ENCODE results near the gene CGN. TPM values are rescaled to one million over a fixed set of nuclear protein-coding genes. Genes with fewer than 3 reads are reported as not detected.

CGN gene
- total RNA-seq, 1 experiment from 2014 or later = 20.3 TPM

- Histone ChIP-seq H3K4me3 (ENCODE audit: insufficient read depth, low read depth, low read length) (no peak overlapping the region; the same call in 1 of the 2 replicates), H3K27me3 (ENCODE audit: control insufficient read depth, insufficient read depth, low read length) (no peaks in the 10 kb centered on the region; the same call in 1 of the 2 replicates), H3K36me3 (replicated peaks; ENCODE audit: control insufficient read depth, insufficient read depth, low read length) (peaks cover 5% of the 10 kb centered on the region)
- no peak for DNase-seq
Observed at GRCh38 chr1:151541752-151542151, 30.6 kb downstream of the CGN start.

GRCh38 chr1:151542710-151543129, 31.5 kb downstream of the CGN start:
- no peaks in the 10 kb centered on the region; the same call in 1 of the 2 replicates for H3K36me3 ChIP-seq (replicated peaks; ENCODE audit: control insufficient read depth, insufficient read depth, low read length)
- no peaks in the 10 kb centered on the region; the same call in 1 of the 2 replicates for H3K27me3 ChIP-seq (ENCODE audit: control insufficient read depth, insufficient read depth, low read length)
- no peak overlapping the region for H3K4me3 ChIP-seq (ENCODE audit: insufficient read depth, low read depth, low read length)
- no peak for DNase-seq

GRCh38 chr1:151545542-151545941, 34.4 kb downstream of the CGN start:
- Histone ChIP-seq H3K36me3 (replicated peaks; ENCODE audit: control insufficient read depth, insufficient read depth, low read length) (no peaks in the 10 kb centered on the region), H3K27me3 (ENCODE audit: control insufficient read depth, insufficient read depth, low read length) (no peaks in the 10 kb centered on the region; the same call in 1 of the 2 replicates), H3K4me3 (ENCODE audit: insufficient read depth, low read depth, low read length) (no peak overlapping the region)
- no peak for DNase-seq

GRCh38 chr1:151546011-151546925, 35.1 kb downstream of the CGN start:
- Histone ChIP-seq H3K27me3 (ENCODE audit: control insufficient read depth, insufficient read depth, low read length) (no peaks in the 10 kb centered on the region), H3K36me3 (replicated peaks; ENCODE audit: control insufficient read depth, insufficient read depth, low read length) (no peaks in the 10 kb centered on the region), H3K4me3 (ENCODE audit: insufficient read depth, low read depth, low read length) (no peak overlapping the region)
- DNase-seq = no peak

GRCh38 chr1:151547119-151547899, 36.1 kb downstream of the CGN start:
- H3K27me3 ChIP-seq (ENCODE audit: control insufficient read depth, insufficient read depth, low read length) = no peaks in the 10 kb centered on the region
- no peak overlapping the region for H3K4me3 ChIP-seq (ENCODE audit: insufficient read depth, low read depth, low read length)
- peak; percentile 58 for DNase-seq
- no peaks in the 10 kb centered on the region for H3K36me3 ChIP-seq (replicated peaks; ENCODE audit: control insufficient read depth, insufficient read depth, low read length)

GRCh38 chr1:151547900-151548230, 36.7 kb downstream of the CGN start:
- H3K4me3 ChIP-seq (ENCODE audit: insufficient read depth, low read depth, low read length) = no peak overlapping the region
- no peak for DNase-seq
- no peaks in the 10 kb centered on the region for H3K27me3 ChIP-seq (ENCODE audit: control insufficient read depth, insufficient read depth, low read length)
- H3K36me3 ChIP-seq (replicated peaks; ENCODE audit: control insufficient read depth, insufficient read depth, low read length) = no peaks in the 10 kb centered on the region

GRCh38 chr1:151549199-151549598, 38.0 kb downstream of the CGN start:
- Histone ChIP-seq H3K4me3 (ENCODE audit: insufficient read depth, low read depth, low read length) (no peak overlapping the region), H3K36me3 (replicated peaks; ENCODE audit: control insufficient read depth, insufficient read depth, low read length) (no peaks in the 10 kb centered on the region), H3K27me3 (ENCODE audit: control insufficient read depth, insufficient read depth, low read length) (no peaks in the 10 kb centered on the region)
- DNase-seq = no peak

GRCh38 chr1:151553659-151554058, 42.5 kb downstream of the CGN start:
- no peak overlapping the region for H3K4me3 ChIP-seq (ENCODE audit: insufficient read depth, low read depth, low read length)
- no peaks in the 10 kb centered on the region for H3K36me3 ChIP-seq (replicated peaks; ENCODE audit: control insufficient read depth, insufficient read depth, low read length)
- H3K27me3 ChIP-seq (ENCODE audit: control insufficient read depth, insufficient read depth, low read length) = no peaks in the 10 kb centered on the region
- no peak for DNase-seq

- no peaks in the 10 kb centered on the region for H3K36me3 ChIP-seq (replicated peaks; ENCODE audit: control insufficient read depth, insufficient read depth, low read length)
- no peak overlapping the region for H3K4me3 ChIP-seq (ENCODE audit: insufficient read depth, low read depth, low read length)
- H3K27me3 ChIP-seq (ENCODE audit: control insufficient read depth, insufficient read depth, low read length) = no peaks in the 10 kb centered on the region
- DNase-seq = no peak
Observed at GRCh38 chr1:151556052-151556451, 44.9 kb downstream of the CGN start.

GRCh38 chr1:151562661-151563060, 51.5 kb downstream of the CGN start:
- DNase-seq = no peak
- Histone ChIP-seq H3K36me3 (replicated peaks; ENCODE audit: control insufficient read depth, insufficient read depth, low read length) (no peaks in the 10 kb centered on the region; the same call in 1 of the 2 replicates), H3K4me3 (ENCODE audit: insufficient read depth, low read depth, low read length) (no peak overlapping the region), H3K27me3 (ENCODE audit: control insufficient read depth, insufficient read depth, low read length) (no peaks in the 10 kb centered on the region)

GRCh38 chr1:151563376-151563775, 52.2 kb downstream of the CGN start:
- no peak for DNase-seq
- no peak overlapping the region for H3K4me3 ChIP-seq (ENCODE audit: insufficient read depth, low read depth, low read length)
- H3K27me3 ChIP-seq (ENCODE audit: control insufficient read depth, insufficient read depth, low read length) = no peaks in the 10 kb centered on the region
- H3K36me3 ChIP-seq (replicated peaks; ENCODE audit: control insufficient read depth, insufficient read depth, low read length) = no peaks in the 10 kb centered on the region; the same call in 1 of the 2 replicates

- Histone ChIP-seq H3K27me3 (ENCODE audit: control insufficient read depth, insufficient read depth, low read length) (no peaks in the 10 kb centered on the region), H3K4me3 (ENCODE audit: insufficient read depth, low read depth, low read length) (no peak overlapping the region), H3K36me3 (replicated peaks; ENCODE audit: control insufficient read depth, insufficient read depth, low read length) (peaks cover 2% of the 10 kb centered on the region; the same call in 1 of the 2 replicates)
- DNase-seq = no peak
Observed at GRCh38 chr1:151565502-151566189, 54.5 kb downstream of the CGN start.

- peaks cover 2% of the 10 kb centered on the region; the same call in 1 of the 2 replicates for H3K36me3 ChIP-seq (replicated peaks; ENCODE audit: control insufficient read depth, insufficient read depth, low read length)
- no peak for DNase-seq
Observed at GRCh38 chr1:151568626-151569088, 57.5 kb downstream of the CGN start.

GRCh38 chr1:151570819-151571218, 59.6 kb downstream of the CGN start:
- no peak for DNase-seq
- H3K36me3 ChIP-seq (replicated peaks; ENCODE audit: control insufficient read depth, insufficient read depth, low read length) = peaks cover 5% of the 10 kb centered on the region
- H3K4me3 ChIP-seq (ENCODE audit: insufficient read depth, low read depth, low read length) = no peak overlapping the region
- no peaks in the 10 kb centered on the region for H3K27me3 ChIP-seq (ENCODE audit: control insufficient read depth, insufficient read depth, low read length)

More at GRCh38 chr1:151568626-151569088, 57.5 kb downstream of the CGN start:
- H3K27me3 ChIP-seq (ENCODE audit: control insufficient read depth, insufficient read depth, low read length) = no peaks in the 10 kb centered on the region
- no peak overlapping the region for H3K4me3 ChIP-seq (ENCODE audit: insufficient read depth, low read depth, low read length)
